IPS-18c (cell line): ENCODE results near the gene CXCL14.
"Not testable (repeated sequence)": the region's sequence is repeated elsewhere in the genome, so short reads cannot be mapped to it uniquely, and the experiment has no call there.

Experiments
- H3K4me3 ChIP-seq: 2 replicates; pipeline ENCODE4 v1.7.0; 2013; ENCODE audit warnings: low read depth, mild to moderate bottlenecking, low read length, moderate library complexity; ENCODE audit not compliant: insufficient read depth
- H3K9me3 ChIP-seq: one replicate; pipeline ENCODE4 v1.6.1; 2013; ENCODE audit warnings: mild to moderate bottlenecking, low read length, moderate library complexity; ENCODE audit not compliant: control insufficient read depth, insufficient read depth

CXCL14 gene

GRCh38 chr5:135537745-135538144 lies 41.0 kb downstream of the CXCL14 start:
- Histone ChIP-seq H3K9me3 (peaks cover 15% of the 10 kb centered on the region), H3K4me3 (no peak overlapping the region)

GRCh38 chr5:135537271-135537670 lies 41.5 kb downstream of the CXCL14 start:
- no peak overlapping the region for H3K4me3 ChIP-seq
- H3K9me3 ChIP-seq: peaks cover 15% of the 10 kb centered on the region

- H3K9me3 ChIP-seq: peaks cover 15% of the 10 kb centered on the region
- peak within 1 kb of the TSS; percentile 35 for H3K4me3 ChIP-seq
These were observed 42.7 kb downstream of the CXCL14 start, which contains the start of gene NEUROG1 for GRCh38 chr5:135535820-135536801. Gene NEUROG1 (minus strand): TSS chr5:135535964. CDS start chr5:135535690, 274 bp downstream.

GRCh38 chr5:135535420-135535819 lies 43.4 kb downstream of the CXCL14 start:
- Histone ChIP-seq H3K9me3 (peaks cover 15% of the 10 kb centered on the region), H3K4me3 (peak overlapping the region; percentile 35)

- H3K4me3 ChIP-seq: peak overlapping the region; percentile 35
- peaks cover 15% of the 10 kb centered on the region for H3K9me3 ChIP-seq
These were observed 44.0 kb downstream of the CXCL14 start for GRCh38 chr5:135534609-135535419.

GRCh38 chr5:135533794-135534193 lies 45.0 kb downstream of the CXCL14 start:
- Histone ChIP-seq H3K4me3 (no peak overlapping the region), H3K9me3 (peaks cover 15% of the 10 kb centered on the region)

- Histone ChIP-seq H3K4me3 (no peak overlapping the region), H3K9me3 (peaks cover 12% of the 10 kb centered on the region)
These were observed 45.5 kb downstream of the CXCL14 start for GRCh38 chr5:135533334-135533733.

- not testable (repeated sequence) for H3K4me3 ChIP-seq, H3K9me3 ChIP-seq
These were observed 49.2 kb downstream of the CXCL14 start for GRCh38 chr5:135529576-135529975.

GRCh38 chr5:135526924-135527323 lies 51.9 kb downstream of the CXCL14 start:
- Histone ChIP-seq H3K4me3 (no peak overlapping the region), H3K9me3 (no peaks in the 10 kb centered on the region)

- no peak overlapping the region for H3K4me3 ChIP-seq
- H3K9me3 ChIP-seq: no peaks in the 10 kb centered on the region
These were observed 56.8 kb downstream of the CXCL14 start for GRCh38 chr5:135521964-135522363.
